Fibroblast of pulmonary artery (primary cell): ENCODE measurements around the gene ARHGAP40.
A peak's percentile ranks its signal among the peaks of the same experiment; 100 is the strongest.

Experiments used
- DNase-seq: peaks from one replicate; pipeline ENCODE4 v3.0.0-alpha.2; 2010; ENCODE audit warnings: low read depth
- H3K4me3 ChIP-seq: replicated peaks from 2 replicates; pipeline ENCODE4 v1.5.1; 2011; ENCODE audit warnings: low read depth, mild to moderate bottlenecking, control low read depth, low read length, moderate library complexity
- TF ChIP-seq, protein P1 (sequence below): IDR thresholded peaks from 2 replicates; pipeline ENCODE4 v1.5.1; 2011; ENCODE audit warnings: mild to moderate bottlenecking, control low read depth, low read length, inconsistent platforms; ENCODE audit errors: missing control alignments

The ARHGAP40 gene

DNA sequence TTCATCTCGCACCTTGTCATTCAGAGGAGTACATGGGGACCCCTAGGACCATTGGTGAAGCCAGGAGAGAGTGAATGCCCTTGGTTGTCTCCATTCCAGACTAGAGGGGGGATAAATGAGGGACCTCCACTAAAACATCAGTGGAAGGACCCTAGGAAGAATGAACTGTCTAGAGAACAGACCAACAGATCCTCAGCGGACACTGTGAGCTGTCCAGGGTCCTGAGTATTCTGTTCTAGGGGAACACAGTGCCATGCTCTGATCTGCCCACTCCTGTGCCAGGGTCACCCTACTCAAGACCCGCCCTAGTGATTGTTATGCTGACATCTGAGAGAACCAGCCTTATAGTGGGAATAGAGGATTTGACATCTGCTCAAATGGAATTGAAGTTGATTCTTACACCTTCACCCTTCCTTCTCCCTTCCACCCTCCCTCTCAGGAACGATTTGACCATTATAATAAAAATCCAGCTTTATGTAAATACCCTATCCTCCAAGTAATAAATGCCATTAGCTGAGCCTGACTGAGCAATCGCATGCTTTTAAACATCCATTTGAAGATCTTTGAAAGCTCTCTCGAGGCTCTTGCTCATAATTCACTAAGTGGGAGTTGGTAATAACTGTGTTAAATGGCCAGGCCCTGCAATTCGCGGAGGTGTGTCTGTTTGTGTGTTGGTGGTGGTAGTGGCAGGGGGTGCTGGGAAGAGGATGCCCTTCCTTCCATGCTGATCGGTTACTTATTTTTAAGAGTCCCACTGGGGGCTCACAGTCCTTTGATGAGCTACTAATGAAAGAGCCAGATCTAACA, 79.1 kb downstream of the ARHGAP40 start:
- no peak overlapping the region for H3K4me3 ChIP-seq
- TF ChIP-seq, protein P1, sequence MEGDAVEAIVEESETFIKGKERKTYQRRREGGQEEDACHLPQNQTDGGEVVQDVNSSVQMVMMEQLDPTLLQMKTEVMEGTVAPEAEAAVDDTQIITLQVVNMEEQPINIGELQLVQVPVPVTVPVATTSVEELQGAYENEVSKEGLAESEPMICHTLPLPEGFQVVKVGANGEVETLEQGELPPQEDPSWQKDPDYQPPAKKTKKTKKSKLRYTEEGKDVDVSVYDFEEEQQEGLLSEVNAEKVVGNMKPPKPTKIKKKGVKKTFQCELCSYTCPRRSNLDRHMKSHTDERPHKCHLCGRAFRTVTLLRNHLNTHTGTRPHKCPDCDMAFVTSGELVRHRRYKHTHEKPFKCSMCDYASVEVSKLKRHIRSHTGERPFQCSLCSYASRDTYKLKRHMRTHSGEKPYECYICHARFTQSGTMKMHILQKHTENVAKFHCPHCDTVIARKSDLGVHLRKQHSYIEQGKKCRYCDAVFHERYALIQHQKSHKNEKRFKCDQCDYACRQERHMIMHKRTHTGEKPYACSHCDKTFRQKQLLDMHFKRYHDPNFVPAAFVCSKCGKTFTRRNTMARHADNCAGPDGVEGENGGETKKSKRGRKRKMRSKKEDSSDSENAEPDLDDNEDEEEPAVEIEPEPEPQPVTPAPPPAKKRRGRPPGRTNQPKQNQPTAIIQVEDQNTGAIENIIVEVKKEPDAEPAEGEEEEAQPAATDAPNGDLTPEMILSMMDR: no peak
- DNase-seq: peak; percentile 59

DNA sequence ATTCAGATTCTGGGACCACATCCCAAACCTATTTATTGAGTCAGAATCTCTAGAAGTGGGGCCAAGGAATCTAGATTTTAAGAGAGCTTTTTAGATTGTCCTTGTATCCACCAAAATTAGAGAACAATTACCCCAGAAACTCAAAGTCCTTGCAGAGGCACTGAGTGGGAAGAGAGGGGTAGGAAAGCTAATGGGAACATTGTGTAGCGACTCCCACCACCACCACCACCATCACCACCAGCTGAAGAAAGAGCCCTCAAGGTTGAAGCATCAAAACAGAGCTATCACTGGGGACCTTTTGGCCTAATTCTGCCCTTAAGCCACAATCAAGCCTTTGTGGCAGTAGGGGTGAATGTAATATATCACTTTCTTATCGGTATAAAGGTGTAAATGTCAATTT, 83.7 kb downstream of the ARHGAP40 start:
- DNase-seq: no peak
- no peak overlapping the region for H3K4me3 ChIP-seq
- TF ChIP-seq, protein P1: no peak

DNA sequence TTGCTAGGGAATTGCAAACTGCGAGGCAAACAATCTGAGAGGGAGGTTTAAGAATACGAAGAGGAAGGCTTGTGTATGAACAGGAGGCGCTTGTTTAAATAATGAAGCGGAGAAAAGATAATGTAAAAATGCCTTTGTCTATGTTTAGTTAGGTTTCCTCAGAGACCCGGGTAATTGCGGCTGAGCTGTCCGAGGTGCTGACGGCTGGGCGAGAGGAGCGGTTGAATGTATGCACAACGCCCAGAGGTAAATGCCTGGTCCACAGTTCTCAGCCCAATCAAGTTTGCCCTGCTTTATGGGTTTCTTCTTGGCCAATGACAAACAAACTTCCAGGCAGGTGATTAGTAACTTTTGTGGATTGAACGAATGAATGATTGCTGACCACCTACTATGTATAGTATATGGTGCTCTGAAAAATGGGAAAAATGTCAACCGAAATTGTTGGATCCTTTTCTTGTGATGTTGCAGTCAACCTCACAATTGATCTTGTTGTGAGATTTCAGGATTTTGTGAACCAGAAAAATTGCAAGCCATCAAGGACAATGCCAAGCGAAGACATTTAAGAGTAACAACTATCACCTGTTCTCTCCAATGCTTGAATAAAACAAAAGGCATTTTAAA, 84.4 kb downstream of the ARHGAP40 start:
- H3K4me3 ChIP-seq: no peak overlapping the region
- peak; percentile 68 for DNase-seq
- TF ChIP-seq, protein P1: no peak

DNA sequence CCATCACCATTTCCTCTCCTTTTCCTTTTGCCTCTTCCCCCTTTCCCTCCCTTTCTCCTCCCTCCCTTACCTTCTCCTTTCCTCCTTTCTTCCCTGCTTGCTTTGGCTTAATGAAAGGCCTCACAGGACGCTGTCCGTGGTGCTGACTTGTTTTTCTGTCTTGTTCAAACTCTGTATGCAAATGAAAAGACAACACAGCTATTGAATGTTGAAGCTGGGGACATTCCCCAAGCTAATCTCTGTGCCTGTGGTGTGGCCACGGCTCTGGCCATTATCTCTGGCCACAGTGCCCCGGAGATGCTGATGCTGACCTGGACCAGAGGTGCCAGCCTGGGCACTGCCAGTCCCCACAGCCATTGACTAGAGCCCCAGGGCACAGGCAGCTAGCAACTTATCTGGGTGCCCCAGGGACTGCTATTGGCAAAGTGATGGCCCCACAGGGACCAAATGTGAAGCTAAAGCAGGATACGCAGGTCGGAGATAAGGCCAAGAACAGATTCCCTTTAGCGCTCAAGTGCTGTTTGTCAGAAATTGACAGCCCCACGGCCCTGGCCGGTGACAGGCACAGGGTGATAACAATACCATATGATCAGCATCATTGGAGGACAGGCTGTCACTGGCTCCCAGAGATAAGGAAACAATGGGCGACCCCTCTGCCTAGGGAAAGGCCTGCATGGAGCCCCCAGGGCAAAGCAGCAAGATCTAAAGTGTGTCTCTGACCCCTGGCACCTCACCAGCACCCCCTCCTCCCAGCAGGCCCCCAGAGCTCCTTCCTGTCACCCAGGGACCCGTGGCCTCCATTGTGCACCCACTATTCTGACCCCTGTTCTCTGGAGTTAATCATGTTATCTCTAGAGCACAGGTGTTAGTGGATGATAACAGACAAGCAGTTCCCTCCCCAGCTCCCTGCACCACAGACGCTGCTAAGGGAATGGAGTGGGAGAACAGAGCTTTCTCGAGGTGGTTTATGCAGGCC, 91.1 kb downstream of the ARHGAP40 start:
- no peak overlapping the region for H3K4me3 ChIP-seq
- DNase-seq: peak; percentile 82
- TF ChIP-seq, protein P1: no peak

DNA sequence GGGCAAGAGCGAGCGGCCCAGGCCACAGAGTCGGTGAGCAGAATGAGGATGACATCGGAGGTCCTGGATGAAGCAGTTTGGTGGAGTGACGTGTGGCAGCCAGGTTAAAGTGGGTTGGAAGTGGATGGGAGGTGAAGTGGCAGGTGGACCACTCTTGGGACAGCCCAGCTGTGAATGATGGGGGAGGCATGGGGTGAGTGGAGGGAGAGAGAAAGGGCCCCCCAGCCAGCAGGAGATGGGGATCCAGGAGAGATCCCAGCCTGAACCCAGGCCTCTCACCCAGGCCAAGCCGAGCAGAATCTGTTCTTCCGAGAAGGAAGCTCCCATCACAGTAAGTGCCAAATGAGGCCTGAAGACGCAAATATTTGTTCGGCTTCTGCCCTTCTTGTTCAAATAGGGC, 95.7 kb downstream of the ARHGAP40 start:
- DNase-seq: no peak
- no peak overlapping the region for H3K4me3 ChIP-seq
- TF ChIP-seq, protein P1: no peak

DNA sequence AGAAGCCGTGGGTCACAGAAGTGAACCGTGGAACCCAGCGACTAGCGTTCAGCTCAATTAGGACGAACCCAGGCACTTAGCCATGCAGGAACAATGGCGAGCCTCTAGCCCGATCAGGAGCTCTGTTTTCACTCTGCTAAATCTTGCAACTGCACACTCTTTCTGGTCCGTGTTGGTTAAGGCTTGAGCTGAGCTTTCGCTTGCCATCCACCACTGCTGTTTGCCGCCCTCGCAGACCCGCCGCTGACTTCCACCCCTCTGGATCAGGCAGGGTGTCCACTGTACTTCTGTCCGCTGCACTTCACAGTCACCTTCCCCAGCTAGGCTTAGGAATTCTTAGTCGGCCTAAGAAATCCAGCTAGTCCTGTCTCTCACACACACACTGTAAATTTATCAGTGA, 96.9 kb downstream of the ARHGAP40 start:
- TF ChIP-seq, protein P1: no peak
- no peak for DNase-seq
- no peak overlapping the region for H3K4me3 ChIP-seq
